ENCODE results near the gene ROR2. TPM values are rescaled to one million over a fixed set of nuclear protein-coding genes. Genes with fewer than 3 reads are reported as not detected.

Gene ROR2
- total and polyA plus RNA-seq, 11 donors, result 0.18 to 9.0 (median 0.49) TPM

DNA sequence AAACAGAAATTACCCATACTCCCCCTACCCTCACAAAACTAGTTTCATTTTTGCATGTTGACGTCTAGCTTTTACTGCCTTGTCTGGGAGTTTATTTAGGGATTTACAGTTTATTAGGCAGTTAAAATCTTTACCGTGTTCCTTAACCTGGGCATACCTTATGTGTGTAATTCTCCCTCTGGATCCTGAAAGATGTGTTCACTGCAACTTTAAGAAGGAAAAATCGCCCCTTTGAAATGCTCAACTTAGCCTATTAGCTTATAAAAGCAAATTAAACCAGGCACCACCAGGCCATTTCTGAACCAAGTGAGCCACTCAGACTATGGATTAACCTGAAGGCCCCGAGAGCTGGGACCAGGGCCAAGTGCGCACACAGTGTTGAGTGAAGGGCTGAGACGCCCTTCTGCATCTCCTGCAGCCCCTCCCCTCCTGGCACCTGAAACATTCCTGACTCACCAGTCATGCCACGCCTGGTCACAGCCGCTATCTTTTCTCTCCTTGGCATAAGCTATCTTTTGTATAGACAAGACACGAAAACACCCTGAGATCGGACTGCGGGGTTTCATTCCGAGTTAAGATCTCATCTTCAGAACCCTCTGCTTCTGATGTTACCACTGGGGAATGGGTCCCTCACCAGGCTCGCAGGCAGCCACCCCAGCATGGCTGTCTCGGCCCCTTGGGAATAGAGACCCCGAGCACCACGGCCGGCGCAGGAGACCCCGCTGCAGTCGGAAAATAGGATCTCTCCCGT lies 111.9 kb downstream of the ROR2 start:
- WGBS, 4 donors, result 42 to 49% (median 44%) methylated on average over 21 of the region's 21 CpGs
- ATAC-seq (peak in 3 of 4 donors; percentile 59 to 87 (median 77)), DNase-seq (peak in 3 of 5 donors; percentile 68 to 79 (median 78))
- peak overlapping the region in 1 of 12 donors; percentile 82 for H3K27ac ChIP-seq
- intact Hi-C loops (cut with DNase I), result no loop called here
- peak overlapping the region in 9 of 12 donors; percentile 21 to 50 (median 29) for H3K4me3 ChIP-seq
- no peak for TF ChIP-seq POLR2A (IDR thresholded peaks at IDR 0.05)
- TF ChIP-seq, protein P1, sequence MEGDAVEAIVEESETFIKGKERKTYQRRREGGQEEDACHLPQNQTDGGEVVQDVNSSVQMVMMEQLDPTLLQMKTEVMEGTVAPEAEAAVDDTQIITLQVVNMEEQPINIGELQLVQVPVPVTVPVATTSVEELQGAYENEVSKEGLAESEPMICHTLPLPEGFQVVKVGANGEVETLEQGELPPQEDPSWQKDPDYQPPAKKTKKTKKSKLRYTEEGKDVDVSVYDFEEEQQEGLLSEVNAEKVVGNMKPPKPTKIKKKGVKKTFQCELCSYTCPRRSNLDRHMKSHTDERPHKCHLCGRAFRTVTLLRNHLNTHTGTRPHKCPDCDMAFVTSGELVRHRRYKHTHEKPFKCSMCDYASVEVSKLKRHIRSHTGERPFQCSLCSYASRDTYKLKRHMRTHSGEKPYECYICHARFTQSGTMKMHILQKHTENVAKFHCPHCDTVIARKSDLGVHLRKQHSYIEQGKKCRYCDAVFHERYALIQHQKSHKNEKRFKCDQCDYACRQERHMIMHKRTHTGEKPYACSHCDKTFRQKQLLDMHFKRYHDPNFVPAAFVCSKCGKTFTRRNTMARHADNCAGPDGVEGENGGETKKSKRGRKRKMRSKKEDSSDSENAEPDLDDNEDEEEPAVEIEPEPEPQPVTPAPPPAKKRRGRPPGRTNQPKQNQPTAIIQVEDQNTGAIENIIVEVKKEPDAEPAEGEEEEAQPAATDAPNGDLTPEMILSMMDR (IDR thresholded peaks at IDR 0.05), result no peak
- no peaks in the 10 kb centered on the region for H3K9me3 ChIP-seq
- H3K27me3 ChIP-seq, result peaks cover 0 to 6% (median 0%) of the 10 kb centered on the region in 9 donors
- peaks cover 0 to 8% (median under 1%) of the 10 kb centered on the region in 12 donors for H3K4me1 ChIP-seq
- H3K36me3 ChIP-seq, result no peaks in the 10 kb centered on the region

GRCh38 chr9:91836515-91836914 lies 113.5 kb downstream of the ROR2 start:
- H3K27me3 ChIP-seq, result peaks cover 0 to 4% (median 0%) of the 10 kb centered on the region in 9 donors
- no peak overlapping the region for H3K4me3 ChIP-seq
- H3K27ac ChIP-seq, result peak overlapping the region in 1 of 12 donors; percentile 69
- H3K4me1 ChIP-seq, result peaks cover 0 to 6% (median 0%) of the 10 kb centered on the region in 12 donors
- no peaks in the 10 kb centered on the region for H3K9me3 ChIP-seq
- DNase-seq, result peak in 1 of 5 donors; percentile 60
- TF ChIP-seq POLR2A (IDR thresholded peaks at IDR 0.05), result no peak
- TF ChIP-seq, protein P1 (IDR thresholded peaks at IDR 0.05), result no peak
- no peaks in the 10 kb centered on the region for H3K36me3 ChIP-seq
- intact Hi-C loops (cut with DNase I), result no loop called here
- WGBS, 4 donors, result 51 to 63% (median 61%) methylated on average over 7 of the region's 7 CpGs
- ATAC-seq, result peak in 3 of 4 donors; percentile 54 to 71 (median 61)

DNA sequence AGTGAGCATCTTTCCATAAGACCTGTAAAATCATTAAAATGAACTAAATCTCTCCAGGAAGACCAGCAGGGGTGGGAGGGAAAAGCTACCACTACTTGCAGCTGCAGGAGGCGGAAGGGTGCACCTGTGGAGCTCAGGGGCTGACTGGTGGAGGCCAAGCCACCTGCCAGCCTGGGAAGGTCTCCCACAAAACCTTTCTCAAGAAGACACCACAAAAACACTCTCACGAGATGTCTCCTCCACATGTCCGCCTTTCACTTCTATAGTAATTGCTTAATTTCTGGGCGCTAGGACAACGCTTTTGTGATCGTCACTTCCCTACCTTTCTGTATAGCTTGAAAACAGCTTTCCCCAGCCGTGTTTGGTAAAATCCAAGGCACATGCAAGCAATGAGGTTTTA lies 114.4 kb downstream of the ROR2 start:
- 90 to 94% (median 92%) methylated on average over 7 of the region's 7 CpGs for WGBS, 4 donors
- TF ChIP-seq, protein P1 (IDR thresholded peaks at IDR 0.05), result no peak
- TF ChIP-seq POLR2A (IDR thresholded peaks at IDR 0.05), result no peak
- DNase-seq (peak in 1 of 5 donors; percentile 17), ATAC-seq (no peak)
- H3K4me1 ChIP-seq, result peaks cover 0 to 6% (median 0%) of the 10 kb centered on the region in 12 donors
- H3K36me3 ChIP-seq, result no peaks in the 10 kb centered on the region
- peaks cover 0 to 4% (median 0%) of the 10 kb centered on the region in 9 donors for H3K27me3 ChIP-seq
- no peaks in the 10 kb centered on the region for H3K9me3 ChIP-seq
- intact Hi-C loops (cut with DNase I), result no loop called here
- H3K27ac ChIP-seq, result peak overlapping the region in 1 of 12 donors; percentile 69
- no peak overlapping the region for H3K4me3 ChIP-seq

DNA sequence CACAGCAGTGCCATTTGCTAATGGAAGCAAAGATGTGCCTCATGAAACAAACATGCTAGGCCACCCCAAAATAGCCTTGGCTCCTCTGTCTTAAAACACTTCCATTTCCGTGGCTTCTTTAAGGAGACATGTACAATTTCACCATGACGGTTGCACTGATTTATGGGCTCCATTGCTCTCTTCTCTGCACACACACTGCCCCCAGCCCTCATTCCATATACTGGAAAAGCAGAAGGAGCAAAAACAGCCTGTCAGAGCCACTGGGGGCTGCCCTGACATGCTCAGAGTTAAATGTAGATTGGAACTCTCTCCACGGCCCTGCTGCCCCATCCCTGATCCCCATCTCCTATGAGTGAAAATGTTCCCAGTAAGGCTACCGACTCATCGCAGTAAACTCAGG lies 114.8 kb downstream of the ROR2 start:
- no peak for ATAC-seq
- peak in 1 of 5 donors; percentile 23 for DNase-seq
- no peaks in the 10 kb centered on the region for H3K36me3 ChIP-seq
- intact Hi-C loops (cut with DNase I), result no loop called here
- TF ChIP-seq POLR2A (IDR thresholded peaks at IDR 0.05), result no peak
- TF ChIP-seq, protein P1 (IDR thresholded peaks at IDR 0.05), result no peak
- peak overlapping the region in 1 of 12 donors; percentile 69 for H3K27ac ChIP-seq
- peaks cover 0 to 6% (median 0%) of the 10 kb centered on the region in 12 donors for H3K4me1 ChIP-seq
- no peak overlapping the region for H3K4me3 ChIP-seq
- H3K9me3 ChIP-seq, result no peaks in the 10 kb centered on the region
- WGBS, 4 donors, result 73 to 86% (median 74%) methylated on average over 5 of the region's 5 CpGs
- peaks cover 0 to 4% (median 0%) of the 10 kb centered on the region in 9 donors for H3K27me3 ChIP-seq

Data from heart left ventricle (tissue), 16 donors.